HepG2 (cell line): Measurements from ENCODE around the gene COG5. TPM values are rescaled to one million over a fixed set of nuclear protein-coding genes. Genes with fewer than 3 reads are reported as not detected.

Experiments used
- CTCF ChIP-seq: sonication (generic); formaldehyde crosslinking; IDR thresholded peaks from 2 replicates; pipeline ENCODE4 v1.5.0; 2020; ENCODE audit warnings: mild to moderate bottlenecking, missing genetic modification reagents, moderate library complexity
- GTF3A ChIP-seq: sonication (generic); formaldehyde crosslinking; conservative IDR thresholded peaks from 2 replicates; pipeline ENCODE4 v1.4.0; 2020; ENCODE audit warnings: mild to moderate bottlenecking, missing genetic modification reagents
- HNRNPH1 ChIP-seq: fragments of 200-400 bp; formaldehyde crosslinking; optimal IDR thresholded peaks from 2 replicates; pipeline ENCODE3; 2017; ENCODE audit warnings: mild to moderate bottlenecking, low read depth, low read length
- LCORL ChIP-seq, 2 experiments: fragments of 450-650 bp in 1 of 2; sonication (generic) in 1 of 2; formaldehyde crosslinking in 1 of 2; IDR thresholded peaks; 2 replicates each; pipeline versions ENCODE4 v1.5.0 to v1.6.1; 2017 to 2020; ENCODE audit warnings: antibody characterized with exemption in 1 of 2, missing genetic modification reagents in 1 of 2
- MIER2 ChIP-seq: IDR thresholded peaks from 2 replicates; pipeline ENCODE4 v1.6.1; 2016; ENCODE audit warnings: missing biosample characterization, missing genetic modification reagents
- NFE2 ChIP-seq: sonication (generic); formaldehyde crosslinking; IDR thresholded peaks from 2 replicates; pipeline ENCODE4 v1.4.0; 2020; ENCODE audit warnings: missing genetic modification reagents
- NR2F6 ChIP-seq, 2 experiments: IDR thresholded peaks; 2 replicates each; pipeline ENCODE4 v1.6.1; 2016; ENCODE audit warnings: antibody characterized with exemption in 1 of 2, mild to moderate bottlenecking in 1 of 2
- PRDM4 ChIP-seq: sonication (generic); formaldehyde crosslinking; IDR thresholded peaks from 2 replicates; pipeline ENCODE4 v1.9.0; 2021; ENCODE audit warnings: missing genetic modification reagents, borderline replicate concordance
- RXRA ChIP-seq: sonication (generic); formaldehyde crosslinking; IDR thresholded peaks from 2 replicates; pipeline ENCODE4 v1.5.1; 2020; ENCODE audit warnings: missing genetic modification reagents
- SMAD3 ChIP-seq: sonication (generic); formaldehyde crosslinking; IDR thresholded peaks from 2 replicates; pipeline ENCODE4 v1.4.0; 2020; ENCODE audit warnings: missing genetic modification reagents
- TARDBP ChIP-seq: sonication (generic); formaldehyde crosslinking; IDR thresholded peaks from 2 replicates; pipeline ENCODE4 v1.8.0; 2022; ENCODE audit warnings: mild to moderate bottlenecking, missing genetic modification reagents
- ZFP1 ChIP-seq: IDR thresholded peaks from 2 replicates; pipeline ENCODE4 v1.6.1; 2016
- ZNF263 ChIP-seq: sonication (generic); formaldehyde crosslinking; IDR thresholded peaks from 2 replicates; pipeline ENCODE4 v1.4.0; 2020; ENCODE audit warnings: missing genetic modification reagents
- ZNF282 ChIP-seq: fragments of 450-650 bp; IDR thresholded peaks from 2 replicates; pipeline ENCODE4 v1.6.1; 2018; ENCODE audit not compliant: partially characterized antibody
- ZNF331 ChIP-seq: sonication (generic); formaldehyde crosslinking; IDR thresholded peaks from 2 replicates; pipeline ENCODE4 v1.4.0; 2020; ENCODE audit warnings: missing genetic modification reagents
- ZNF383 ChIP-seq: sonication (generic); formaldehyde crosslinking; IDR thresholded peaks from 2 replicates; pipeline ENCODE4 v1.4.0; 2020; ENCODE audit warnings: missing genetic modification reagents, mild to moderate bottlenecking, borderline replicate concordance
- ZNF550 ChIP-seq: sonication (generic); formaldehyde crosslinking; IDR thresholded peaks from 2 replicates; pipeline ENCODE4 v1.4.0; 2020; ENCODE audit warnings: mild to moderate bottlenecking, missing genetic modification reagents, borderline replicate concordance
- ZNF605 ChIP-seq: sonication (generic); formaldehyde crosslinking; IDR thresholded peaks from 2 replicates; pipeline ENCODE4 v1.8.0; 2022; ENCODE audit warnings: mild to moderate bottlenecking, missing genetic modification reagents
- ZNF772 ChIP-seq: sonication (generic); formaldehyde crosslinking; IDR thresholded peaks from 2 replicates; pipeline ENCODE4 v1.5.0; 2020; ENCODE audit warnings: mild to moderate bottlenecking, missing genetic modification reagents
- ZNF776 ChIP-seq: sonication (generic); formaldehyde crosslinking; IDR thresholded peaks from 2 replicates; pipeline ENCODE4 v1.4.0; 2020; ENCODE audit warnings: mild to moderate bottlenecking, missing genetic modification reagents
- ZNF788 ChIP-seq: sonication (generic); formaldehyde crosslinking; IDR thresholded peaks from 2 replicates; pipeline ENCODE4 v1.5.0; 2020; ENCODE audit warnings: mild to moderate bottlenecking, missing genetic modification reagents, borderline replicate concordance
- polyA plus RNA-seq, 8 experiments: library from polyadenylated mRNA; depleted of rRNA in 3 of 8; stranded (reverse) in 7 of 8; unstranded in 1 of 8; fragments of >200 nt; fragmentation: Illumina TruSeq in 4 of 8; extraction: Trizol in 4 of 8; gene quantifications; 2 replicates each; pipeline versions ENCODE4 v1.2.1 to v1.2.3, GENCODE V29; 2011 to 2016; ENCODE audit warnings: low read depth in 4 of 8, missing spikeins in 1 of 8, mixed read lengths in 1 of 8; ENCODE audit not compliant: insufficient read depth in 1 of 8
- total RNA-seq, 5 experiments: library from RNA; depleted of rRNA; stranded (reverse); fragments of >200 nt; fragmentation: Illumina TruSeq; extraction: Trizol; gene quantifications; 2 replicates each; pipeline ENCODE4 v1.2.3, GENCODE V29; 2016; ENCODE audit warnings: low read depth in 1 of 5
- TF ChIP-seq, protein P1 (sequence below): sonication (generic); formaldehyde crosslinking; IDR thresholded peaks from 2 replicates; pipeline ENCODE4 v1.5.0; 2020; ENCODE audit warnings: missing genetic modification reagents
- TF ChIP-seq, protein P2 (sequence below): sonication (generic); formaldehyde crosslinking; IDR thresholded peaks from 2 replicates; pipeline ENCODE4 v1.5.0; 2020; ENCODE audit warnings: missing genetic modification reagents
- TF ChIP-seq, protein P3 (sequence below): sonication (generic); IDR thresholded peaks from 2 replicates; pipeline ENCODE4 v1.6.1; 2016; ENCODE audit warnings: low read depth, borderline replicate concordance

Gene COG5
- total and polyA plus RNA-seq, 2 of the 13 experiments (the other 11 are each of a cell fraction or from before 2014, with no cell fraction given): 20.4 to 31.3 TPM

- no peak for TF ChIP-seq ZNF772 (CRISPR knock-in tag)
- TF ChIP-seq SMAD3 (CRISPR knock-in tag): no peak
- no peak for TF ChIP-seq ZNF776
- peak; percentile 49; the same call in 1 of the 2 replicates for TF ChIP-seq ZNF331 (CRISPR knock-in tag)
- TF ChIP-seq HNRNPH1: peak; percentile 63
- TF ChIP-seq ZNF282: no peak
- no peak for TF ChIP-seq ZNF550 (CRISPR knock-in tag)
- no peak for TF ChIP-seq CTCF
- TF ChIP-seq, protein P1, sequence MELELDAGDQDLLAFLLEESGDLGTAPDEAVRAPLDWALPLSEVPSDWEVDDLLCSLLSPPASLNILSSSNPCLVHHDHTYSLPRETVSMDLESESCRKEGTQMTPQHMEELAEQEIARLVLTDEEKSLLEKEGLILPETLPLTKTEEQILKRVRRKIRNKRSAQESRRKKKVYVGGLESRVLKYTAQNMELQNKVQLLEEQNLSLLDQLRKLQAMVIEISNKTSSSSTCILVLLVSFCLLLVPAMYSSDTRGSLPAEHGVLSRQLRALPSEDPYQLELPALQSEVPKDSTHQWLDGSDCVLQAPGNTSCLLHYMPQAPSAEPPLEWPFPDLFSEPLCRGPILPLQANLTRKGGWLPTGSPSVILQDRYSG (CRISPR knock-in tag): no peak
- TF ChIP-seq ZNF788 (CRISPR knock-in tag): peak; percentile 41; the same call in 1 of the 2 replicates
- TF ChIP-seq, protein P2, sequence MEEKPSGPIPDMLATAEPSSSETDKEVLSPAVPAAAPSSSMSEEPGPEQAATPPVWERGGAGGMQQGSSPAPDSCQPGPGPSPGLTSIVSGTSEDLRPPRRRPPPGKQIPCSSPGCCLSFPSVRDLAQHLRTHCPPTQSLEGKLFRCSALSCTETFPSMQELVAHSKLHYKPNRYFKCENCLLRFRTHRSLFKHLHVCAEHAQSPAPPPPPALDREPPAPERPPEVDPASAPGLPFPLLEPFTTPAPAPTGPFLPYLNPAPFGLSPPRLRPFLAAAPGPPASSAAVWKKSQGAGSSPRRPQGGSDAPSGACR (CRISPR knock-in tag): 0 out of 2 replicates have a peak, but pooled peaks have one; percentile 35
- no peak for TF ChIP-seq MIER2 (CRISPR knock-in tag)
- no peak for TF ChIP-seq NR2F6 (IDR thresholded peaks at IDR 0.05)
- TF ChIP-seq NR2F6 (CRISPR knock-in tag; IDR thresholded peaks at IDR 0.05): no peak
- TF ChIP-seq LCORL (IDR thresholded peaks at IDR 0.05): no peak
- peak; percentile 68; the same call in 1 of the 2 replicates for TF ChIP-seq LCORL (CRISPR knock-in tag; IDR thresholded peaks at IDR 0.05)
- TF ChIP-seq, protein P3, sequence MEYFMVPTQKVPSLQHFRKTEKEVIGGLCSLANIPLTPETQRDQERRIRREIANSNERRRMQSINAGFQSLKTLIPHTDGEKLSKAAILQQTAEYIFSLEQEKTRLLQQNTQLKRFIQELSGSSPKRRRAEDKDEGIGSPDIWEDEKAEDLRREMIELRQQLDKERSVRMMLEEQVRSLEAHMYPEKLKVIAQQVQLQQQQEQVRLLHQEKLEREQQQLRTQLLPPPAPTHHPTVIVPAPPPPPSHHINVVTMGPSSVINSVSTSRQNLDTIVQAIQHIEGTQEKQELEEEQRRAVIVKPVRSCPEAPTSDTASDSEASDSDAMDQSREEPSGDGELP: no peak
- no peak for TF ChIP-seq GTF3A (CRISPR knock-in tag)
- TF ChIP-seq TARDBP (CRISPR knock-in tag): peak; percentile 16; the same call in 1 of the 2 replicates
- TF ChIP-seq ZFP1 (CRISPR knock-in tag): 0 out of 2 replicates have a peak, but pooled peaks have one; percentile 17
- TF ChIP-seq ZNF383 (CRISPR knock-in tag): no peak
- no peak for TF ChIP-seq NFE2 (CRISPR knock-in tag)
- peak; percentile 68 for TF ChIP-seq ZNF605 (CRISPR knock-in tag)
- no peak for TF ChIP-seq RXRA (CRISPR knock-in tag)
- TF ChIP-seq ZNF263: peak; percentile 24; the same call in 1 of the 2 replicates
- no peak for TF ChIP-seq PRDM4 (CRISPR knock-in tag)
Observed at GRCh38 chr7:107168233-107169119, 395.2 kb downstream of the COG5 start, which contains the start of gene HBP1 (continued).
